WI38 (cell line): Measurements from ENCODE around the gene ADAMTS3.
A peak's percentile ranks its signal among the peaks of the same experiment; 100 is the strongest.

Experiments
- H3K4me3 ChIP-seq: 2 replicates; pipeline ENCODE4 v1.5.1; 2011; ENCODE audit warnings: low read depth, mild to moderate bottlenecking, control low read depth, low read length
- CTCF ChIP-seq: IDR thresholded peaks from 2 replicates; pipeline ENCODE4 v1.5.1; 2012; ENCODE audit warnings: low read depth, mild to moderate bottlenecking, control low read depth, low read length

Gene ADAMTS3

GRCh38 chr4:72505314-72505744 is 63.7 kb downstream of the ADAMTS3 start:
- H3K4me3 ChIP-seq = no peak overlapping the region
- TF ChIP-seq CTCF = peak; percentile 28

DNA sequence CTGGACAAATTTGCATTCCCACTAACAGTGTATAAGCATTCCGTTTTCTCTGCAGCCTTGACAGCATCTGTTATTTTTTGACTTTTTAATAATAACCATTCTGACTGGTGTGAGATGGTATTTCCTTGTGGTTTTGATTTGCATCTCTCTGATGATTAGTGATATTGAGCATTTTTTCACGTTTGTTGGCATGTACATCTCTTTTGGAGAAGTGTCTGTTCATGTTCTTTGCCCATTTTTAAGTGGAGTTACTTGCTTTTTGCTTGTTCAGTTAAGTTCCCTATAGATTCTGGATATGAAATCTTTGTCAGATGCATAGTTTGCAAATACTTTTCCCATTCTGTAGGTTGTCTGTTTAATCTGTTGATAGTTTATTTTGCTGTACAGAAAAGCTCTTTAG is 68.8 kb downstream of the ADAMTS3 start:
- TF ChIP-seq CTCF = no peak
- H3K4me3 ChIP-seq = no peak overlapping the region

DNA sequence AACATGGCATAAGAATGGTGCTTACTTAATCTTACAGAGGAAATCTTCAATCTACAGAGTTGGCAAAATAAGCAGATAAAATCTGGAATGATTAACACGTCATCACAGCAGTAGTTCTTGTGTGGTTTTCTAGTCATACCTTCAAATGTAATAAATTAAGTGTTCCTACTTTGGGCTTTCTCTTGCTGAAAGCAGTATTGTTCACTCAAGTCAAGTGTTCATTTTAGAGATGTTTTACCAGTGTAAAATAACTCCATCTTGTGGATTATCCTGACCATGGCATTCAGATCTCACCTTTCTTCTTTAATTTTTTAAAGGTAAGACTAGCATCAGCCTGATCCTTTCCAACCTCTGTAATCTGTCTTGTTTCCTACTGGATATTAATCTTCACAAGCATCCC is 72.9 kb downstream of the ADAMTS3 start:
- H3K4me3 ChIP-seq = no peak overlapping the region
- no peak for TF ChIP-seq CTCF

GRCh38 chr4:72494156-72494555 is 74.9 kb downstream of the ADAMTS3 start:
- H3K4me3 ChIP-seq = no peak overlapping the region
- no peak for TF ChIP-seq CTCF

DNA sequence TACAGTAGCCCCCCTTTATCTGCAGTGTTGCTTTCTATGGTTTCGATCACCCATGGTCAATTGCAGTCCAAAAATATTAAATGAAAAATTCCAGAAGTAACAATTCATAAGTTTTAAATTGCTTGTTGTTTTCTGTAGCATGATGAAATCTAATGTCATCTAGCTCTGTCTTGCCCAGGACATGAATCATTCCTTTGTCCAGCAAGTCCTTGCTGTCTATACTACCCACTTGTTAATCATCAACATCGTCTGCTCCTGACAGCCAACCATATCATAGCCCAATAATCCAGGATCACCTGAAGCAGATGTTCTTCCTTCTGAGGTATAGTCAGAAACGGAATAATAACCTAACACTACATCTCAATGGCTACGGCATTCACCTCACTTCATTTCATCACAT is 79.8 kb downstream of the ADAMTS3 start:
- TF ChIP-seq CTCF = no peak
- H3K4me3 ChIP-seq = no peak overlapping the region

GRCh38 chr4:72486991-72487390 is 82.0 kb downstream of the ADAMTS3 start:
- no peak overlapping the region for H3K4me3 ChIP-seq
- no peak for TF ChIP-seq CTCF

DNA sequence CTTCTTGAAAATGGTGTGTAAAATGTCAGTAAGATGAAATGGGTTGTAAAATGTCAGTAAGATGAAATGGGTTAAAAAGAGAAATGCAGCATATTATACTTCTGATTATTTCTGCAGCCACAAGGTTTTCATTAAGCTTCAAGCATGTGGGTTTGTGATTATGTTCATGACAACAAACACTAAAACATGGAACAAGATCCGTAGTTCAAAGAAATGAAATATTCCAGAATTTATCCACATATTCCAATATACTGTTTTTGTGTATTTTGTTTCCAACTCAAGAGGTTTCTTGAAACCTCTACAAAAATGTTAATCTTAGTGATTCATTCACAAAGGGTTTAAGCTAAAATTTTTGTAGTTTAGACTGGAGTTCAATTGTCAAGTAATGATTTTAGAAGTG is 84.0 kb downstream of the ADAMTS3 start:
- TF ChIP-seq CTCF = no peak
- H3K4me3 ChIP-seq = no peak overlapping the region
